Measurements from ENCODE around the gene PROB1. TPM values are rescaled to one million over a fixed set of nuclear protein-coding genes. Genes with fewer than 3 reads are reported as not detected.

Gene PROB1
- total and polyA plus RNA-seq, 2 of the 13 experiments (the other 11 are each of a cell fraction or from before 2014, with no cell fraction given), result 0.69 to 1.1 TPM

DNA sequence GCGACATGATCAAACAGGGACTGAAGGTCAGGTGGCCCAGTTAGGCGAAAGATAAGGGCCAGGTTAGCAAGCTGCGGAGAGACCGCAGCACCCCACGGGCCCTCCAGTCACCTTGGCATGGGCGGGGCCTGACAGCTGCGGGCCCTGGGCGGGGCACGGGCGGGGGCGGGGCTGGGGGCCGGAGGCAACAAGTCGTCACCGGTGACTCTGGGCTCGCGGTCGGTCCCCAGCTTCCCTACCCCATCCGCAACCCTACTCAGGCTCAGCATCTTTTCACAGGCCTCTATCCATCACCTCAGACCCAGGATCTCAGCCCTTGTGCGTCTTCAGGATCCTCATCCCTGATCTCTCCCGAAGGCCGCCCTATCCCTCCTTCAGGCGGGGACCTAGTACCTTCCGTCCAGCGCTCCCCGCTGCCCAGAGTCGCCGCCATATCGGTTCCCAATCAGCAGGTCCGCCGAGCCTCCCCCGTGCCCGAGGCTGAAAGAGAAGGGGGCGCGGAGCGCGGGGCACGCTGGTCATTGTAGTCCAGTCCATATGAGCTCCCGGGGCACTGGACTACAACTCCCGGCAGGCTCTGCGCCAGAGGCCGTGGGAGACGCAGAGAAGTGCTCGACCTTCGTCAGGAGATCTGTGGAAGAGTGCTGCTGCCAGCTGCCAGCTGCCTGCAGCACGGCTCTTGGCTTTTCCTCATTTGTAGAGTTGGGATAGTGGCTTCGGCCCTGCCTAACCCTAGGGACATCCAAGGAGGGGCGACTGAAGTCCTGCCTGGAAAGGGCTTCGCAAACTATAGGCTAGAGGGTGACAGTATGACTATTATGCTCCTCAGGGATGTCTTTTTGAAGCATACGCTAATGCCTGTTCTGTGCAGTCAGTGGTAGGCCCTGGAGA is 44.4 kb upstream of the PROB1 start, which contains the start of gene DNAJC18 (continued):
- TF ChIP-seq PAXIP1 (CRISPR knock-in tag; conservative IDR thresholded peaks at IDR 0.05), result peak; percentile 41
- TF ChIP-seq, protein P1, sequence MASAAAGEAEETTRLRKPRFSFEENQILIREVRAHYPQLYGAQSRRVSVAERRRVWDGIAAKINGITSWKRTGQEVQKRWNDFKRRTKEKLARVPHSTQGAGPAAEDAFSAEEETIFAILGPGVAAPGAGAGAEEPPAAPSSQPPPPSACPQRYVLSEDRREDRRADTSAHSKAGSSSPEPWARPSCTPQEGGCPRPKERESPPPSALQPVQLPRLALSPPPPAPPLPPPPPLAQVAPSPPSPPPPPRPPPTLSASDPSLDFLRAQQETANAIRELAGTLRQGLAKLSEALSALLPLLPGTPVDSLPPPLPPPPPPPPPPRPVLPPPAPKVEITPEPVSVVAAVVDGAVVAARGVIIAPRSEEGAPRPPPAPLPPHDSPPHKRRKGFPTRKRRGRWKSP (CRISPR knock-in tag; IDR thresholded peaks at IDR 0.05), result no peak
- 0 out of 2 replicates have a peak, but pooled peaks have one; percentile 12 for TF ChIP-seq RFX3 (CRISPR knock-in tag; IDR thresholded peaks at IDR 0.05)
- no peak for TF ChIP-seq CC2D1A (CRISPR knock-in tag; IDR thresholded peaks at IDR 0.05)
- TF ChIP-seq, protein P2, sequence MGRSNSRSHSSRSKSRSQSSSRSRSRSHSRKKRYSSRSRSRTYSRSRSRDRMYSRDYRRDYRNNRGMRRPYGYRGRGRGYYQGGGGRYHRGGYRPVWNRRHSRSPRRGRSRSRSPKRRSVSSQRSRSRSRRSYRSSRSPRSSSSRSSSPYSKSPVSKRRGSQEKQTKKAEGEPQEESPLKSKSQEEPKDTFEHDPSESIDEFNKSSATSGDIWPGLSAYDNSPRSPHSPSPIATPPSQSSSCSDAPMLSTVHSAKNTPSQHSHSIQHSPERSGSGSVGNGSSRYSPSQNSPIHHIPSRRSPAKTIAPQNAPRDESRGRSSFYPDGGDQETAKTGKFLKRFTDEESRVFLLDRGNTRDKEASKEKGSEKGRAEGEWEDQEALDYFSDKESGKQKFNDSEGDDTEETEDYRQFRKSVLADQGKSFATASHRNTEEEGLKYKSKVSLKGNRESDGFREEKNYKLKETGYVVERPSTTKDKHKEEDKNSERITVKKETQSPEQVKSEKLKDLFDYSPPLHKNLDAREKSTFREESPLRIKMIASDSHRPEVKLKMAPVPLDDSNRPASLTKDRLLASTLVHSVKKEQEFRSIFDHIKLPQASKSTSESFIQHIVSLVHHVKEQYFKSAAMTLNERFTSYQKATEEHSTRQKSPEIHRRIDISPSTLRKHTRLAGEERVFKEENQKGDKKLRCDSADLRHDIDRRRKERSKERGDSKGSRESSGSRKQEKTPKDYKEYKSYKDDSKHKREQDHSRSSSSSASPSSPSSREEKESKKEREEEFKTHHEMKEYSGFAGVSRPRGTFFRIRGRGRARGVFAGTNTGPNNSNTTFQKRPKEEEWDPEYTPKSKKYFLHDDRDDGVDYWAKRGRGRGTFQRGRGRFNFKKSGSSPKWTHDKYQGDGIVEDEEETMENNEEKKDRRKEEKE (IDR thresholded peaks at IDR 0.05), result no peak
- TF ChIP-seq ZNF644 (CRISPR knock-in tag; IDR thresholded peaks at IDR 0.05; ENCODE audit: low read depth), result no peak
- no peak for TF ChIP-seq ZNF484 (CRISPR knock-in tag; IDR thresholded peaks at IDR 0.05; ENCODE audit: borderline replicate concordance, low read depth)
- TF ChIP-seq RFX5 (IDR thresholded peaks at IDR 0.05; ENCODE audit: low read depth, low read length), result no peak
- TF ChIP-seq RARG (CRISPR knock-in tag; IDR thresholded peaks at IDR 0.05; ENCODE audit: low read depth), result no peak
- TF ChIP-seq ZSCAN5A (CRISPR knock-in tag; IDR thresholded peaks at IDR 0.05; ENCODE audit: borderline replicate concordance), result no peak
- TF ChIP-seq ZNF777 (CRISPR knock-in tag; IDR thresholded peaks at IDR 0.05), result no peak
- TF ChIP-seq BCL6 (CRISPR knock-in tag; IDR thresholded peaks at IDR 0.05), result no peak; the same call in 1 of the 2 replicates
- no peak; the same call in 1 of the 2 replicates for TF ChIP-seq POLR2G (IDR thresholded peaks at IDR 0.05; ENCODE audit: low read depth, low read length)
- TF ChIP-seq ZNF337 (CRISPR knock-in tag; IDR thresholded peaks at IDR 0.05; ENCODE audit: borderline replicate concordance, low read depth), result peak; percentile 69; the same call in 1 of the 2 replicates
- TF ChIP-seq ZIK1 (CRISPR knock-in tag; IDR thresholded peaks at IDR 0.05; ENCODE audit: borderline replicate concordance, low read depth), result 0 out of 2 replicates have a peak, but pooled peaks have one; percentile 31
- TF ChIP-seq ZNF782 (CRISPR knock-in tag; IDR thresholded peaks at IDR 0.05; ENCODE audit: borderline replicate concordance), result 0 out of 2 replicates have a peak, but pooled peaks have one; percentile 41
- TF ChIP-seq ZNF207 (IDR thresholded peaks at IDR 0.05; ENCODE audit: borderline replicate concordance), result no peak
- no peak for TF ChIP-seq ZNF652 (CRISPR knock-in tag; IDR thresholded peaks at IDR 0.05; ENCODE audit: borderline replicate concordance, low read depth)
